ENCODE data around the gene CDC42EP3.

The CDC42EP3 gene

DNA sequence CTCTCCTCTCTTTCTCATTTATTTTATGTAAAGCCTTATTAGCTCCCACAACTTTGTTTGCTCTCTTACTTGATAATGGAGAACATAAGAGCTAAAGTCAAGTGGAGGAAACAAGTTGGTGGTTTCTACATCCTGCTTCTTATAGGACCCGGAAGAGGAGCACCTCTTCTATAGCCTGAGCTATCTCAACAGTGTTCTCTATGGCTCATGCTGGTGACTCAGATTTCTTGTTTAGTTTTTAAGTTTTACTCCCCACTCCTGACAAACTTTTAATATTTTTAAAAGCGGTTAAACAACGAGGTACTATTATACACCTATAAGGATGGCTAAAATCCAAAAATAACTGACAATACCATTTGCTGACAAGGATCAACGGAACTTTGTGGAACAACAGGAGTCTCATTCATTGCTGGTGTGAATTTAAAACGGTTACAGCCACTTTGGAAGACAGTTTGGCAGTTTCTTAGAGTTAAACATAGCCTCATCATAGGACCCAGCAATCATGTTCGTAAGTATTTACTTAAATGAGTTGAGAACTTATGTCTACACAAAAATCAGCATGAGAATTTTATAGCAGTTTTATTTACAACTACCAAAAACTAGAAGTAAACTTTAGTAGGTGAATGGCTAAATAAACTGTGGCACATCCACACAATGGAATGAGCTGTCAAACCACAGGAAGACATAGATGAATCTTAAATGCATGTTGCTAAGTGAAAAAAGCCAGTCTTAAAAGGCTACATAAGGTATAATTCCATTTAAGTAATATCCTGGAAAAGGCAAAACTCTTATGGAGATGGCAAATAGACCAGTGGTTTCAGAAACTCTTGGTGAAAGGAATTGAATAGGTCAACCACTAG lies 12.7 kb upstream of the CDC42EP3 start:
- no peak for DNase-seq (ENCODE audit: low read depth)

DNA sequence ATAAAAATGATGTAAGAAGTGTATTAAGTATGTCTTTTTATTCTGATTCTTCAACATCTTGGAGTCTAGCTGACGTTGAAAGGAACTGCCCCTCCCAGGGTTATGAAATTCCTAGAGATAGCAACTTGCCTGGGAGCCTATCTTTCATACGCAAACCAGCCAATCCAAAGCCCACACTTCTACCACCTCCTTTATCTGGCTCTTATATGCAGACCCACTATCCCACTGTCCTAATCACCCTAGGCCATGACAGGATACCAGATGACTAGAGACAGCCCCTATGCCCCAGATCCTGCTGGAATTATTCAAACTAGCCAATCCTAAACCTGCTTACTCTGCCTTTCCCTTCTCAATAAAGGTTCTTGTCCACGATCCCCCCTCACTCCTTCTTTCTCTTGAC lies 11.8 kb upstream of the CDC42EP3 start:
- DNase-seq (ENCODE audit: low read depth) = peak; percentile 57

DNA sequence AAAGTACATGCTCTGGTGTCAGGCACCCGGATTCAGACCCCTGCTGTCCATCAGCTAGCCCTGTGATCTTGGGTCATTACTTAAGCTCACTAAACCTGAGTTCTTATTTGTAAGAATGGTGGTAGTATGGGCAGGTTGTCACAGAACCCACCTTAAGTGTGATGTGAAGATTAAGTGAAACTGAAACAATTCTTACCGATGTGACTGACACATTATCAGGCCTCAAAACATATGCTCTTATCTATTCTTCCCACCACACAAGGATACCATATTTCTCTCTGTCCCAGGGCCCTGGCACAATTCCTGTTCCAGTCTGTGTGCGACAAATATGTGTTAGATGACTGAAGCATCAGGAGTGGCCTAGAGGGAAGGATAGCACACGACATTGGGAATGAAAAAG lies 11.0 kb upstream of the CDC42EP3 start:
- no peak for DNase-seq (ENCODE audit: low read depth)

DNA sequence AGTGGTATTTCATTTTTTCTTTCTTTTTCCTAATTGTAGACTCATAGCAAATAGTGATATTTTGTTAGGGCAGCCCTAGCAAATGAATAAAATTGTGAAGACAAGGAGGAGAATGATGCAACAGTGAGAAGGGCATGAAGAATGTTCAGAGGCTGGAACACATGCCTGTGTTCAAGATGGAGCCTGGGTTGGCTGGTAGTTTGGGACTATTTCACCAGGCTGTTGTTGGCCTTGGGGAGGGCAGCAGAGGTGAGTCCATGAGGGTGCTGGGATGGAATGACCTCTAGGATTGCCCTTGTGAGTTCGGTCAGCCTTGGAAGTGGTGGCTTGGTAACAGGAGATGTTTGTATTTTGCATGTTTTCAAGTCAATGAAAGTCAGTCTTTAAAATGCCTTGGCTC lies 10.1 kb upstream of the CDC42EP3 start:
- no peak for DNase-seq (ENCODE audit: low read depth)

DNA sequence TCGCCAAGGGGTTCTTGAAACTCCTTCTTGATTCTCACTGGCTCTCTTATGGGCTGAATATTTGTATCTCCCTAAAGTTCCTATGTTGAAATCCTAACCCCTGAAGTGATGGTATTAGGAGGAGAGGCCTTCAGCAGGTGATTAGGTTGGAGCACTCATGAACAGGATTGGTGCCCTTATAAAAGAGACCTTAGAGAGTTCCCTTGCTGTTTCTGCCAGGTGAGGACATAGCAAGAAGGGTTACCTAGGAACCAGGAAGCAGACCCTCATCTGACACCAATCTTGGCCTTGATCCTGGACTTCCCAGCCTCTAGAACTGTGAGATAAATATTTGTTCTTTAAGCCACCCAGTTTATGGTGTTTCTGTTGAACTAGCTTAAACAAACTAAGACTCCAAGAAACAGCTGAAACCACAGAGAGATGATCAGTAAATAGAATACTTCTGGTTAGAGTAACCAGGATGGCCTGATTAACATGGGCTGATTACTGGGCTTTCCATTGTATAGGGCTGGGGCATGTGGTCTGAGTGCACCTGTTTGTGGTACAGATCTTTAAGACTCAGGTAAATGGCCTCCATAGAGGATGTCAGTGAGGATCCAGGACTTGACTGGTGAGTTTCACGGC lies 7.7 kb upstream of the CDC42EP3 start:
- no peak for DNase-seq (ENCODE audit: low read depth)

DNA sequence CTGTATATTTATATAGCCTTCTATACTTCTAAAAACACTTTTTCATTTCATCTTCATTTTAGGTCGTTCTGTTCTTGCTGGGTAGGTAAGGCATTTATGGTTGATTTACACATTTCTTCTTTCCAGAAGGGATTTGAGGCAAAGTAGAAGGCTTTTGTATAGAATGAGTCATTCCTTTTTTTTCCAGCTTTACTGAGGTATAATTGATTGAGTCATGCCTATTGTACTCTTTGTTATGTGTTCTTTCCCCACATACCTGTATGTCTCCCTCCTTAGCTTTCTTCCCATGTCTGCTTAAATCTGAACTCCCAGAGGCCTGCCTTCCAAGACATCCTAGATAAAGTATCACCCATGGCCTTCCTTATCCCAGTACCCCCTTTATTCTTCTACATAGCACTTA lies 4.8 kb upstream of the CDC42EP3 start:
- DNase-seq (ENCODE audit: low read depth) = peak; percentile 60

DNA sequence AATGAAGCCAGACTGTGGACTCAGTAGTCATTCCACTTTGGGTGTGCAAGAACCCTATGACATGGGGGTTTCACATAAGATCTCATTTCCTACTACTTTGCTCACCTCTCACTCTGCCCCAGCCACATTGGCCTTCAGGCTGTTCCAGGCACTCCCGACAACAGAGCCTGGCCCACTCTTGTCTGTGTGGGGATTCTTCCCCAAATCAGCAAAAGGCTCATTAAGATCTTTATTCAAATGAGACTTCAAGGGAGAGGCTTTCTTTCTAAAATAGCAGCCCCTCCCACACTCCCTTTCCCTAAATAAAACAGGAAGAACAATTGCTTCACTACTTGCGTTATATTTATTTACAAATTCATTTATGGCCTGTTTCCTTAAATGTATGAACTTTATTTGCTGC lies 3.5 kb upstream of the CDC42EP3 start:
- DNase-seq (ENCODE audit: low read depth) = no peak

DNA sequence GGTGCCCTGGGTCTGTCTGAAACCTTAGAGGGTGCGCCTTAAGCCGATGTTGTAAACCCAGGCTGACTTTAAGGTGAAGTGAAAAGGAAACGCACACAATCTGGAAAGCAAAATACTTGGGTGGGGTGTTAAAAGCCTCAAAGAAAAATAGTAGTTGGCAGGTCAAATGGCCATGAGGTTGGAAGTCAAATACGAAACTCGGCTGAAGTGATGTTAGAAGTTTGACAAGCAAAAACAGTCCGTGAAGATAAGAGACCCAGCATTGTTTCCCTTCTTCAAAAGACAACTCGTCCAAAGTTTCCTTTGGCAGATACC lies 1.4 kb upstream of the CDC42EP3 start:
- no peak for DNase-seq (ENCODE audit: low read depth)

DNA sequence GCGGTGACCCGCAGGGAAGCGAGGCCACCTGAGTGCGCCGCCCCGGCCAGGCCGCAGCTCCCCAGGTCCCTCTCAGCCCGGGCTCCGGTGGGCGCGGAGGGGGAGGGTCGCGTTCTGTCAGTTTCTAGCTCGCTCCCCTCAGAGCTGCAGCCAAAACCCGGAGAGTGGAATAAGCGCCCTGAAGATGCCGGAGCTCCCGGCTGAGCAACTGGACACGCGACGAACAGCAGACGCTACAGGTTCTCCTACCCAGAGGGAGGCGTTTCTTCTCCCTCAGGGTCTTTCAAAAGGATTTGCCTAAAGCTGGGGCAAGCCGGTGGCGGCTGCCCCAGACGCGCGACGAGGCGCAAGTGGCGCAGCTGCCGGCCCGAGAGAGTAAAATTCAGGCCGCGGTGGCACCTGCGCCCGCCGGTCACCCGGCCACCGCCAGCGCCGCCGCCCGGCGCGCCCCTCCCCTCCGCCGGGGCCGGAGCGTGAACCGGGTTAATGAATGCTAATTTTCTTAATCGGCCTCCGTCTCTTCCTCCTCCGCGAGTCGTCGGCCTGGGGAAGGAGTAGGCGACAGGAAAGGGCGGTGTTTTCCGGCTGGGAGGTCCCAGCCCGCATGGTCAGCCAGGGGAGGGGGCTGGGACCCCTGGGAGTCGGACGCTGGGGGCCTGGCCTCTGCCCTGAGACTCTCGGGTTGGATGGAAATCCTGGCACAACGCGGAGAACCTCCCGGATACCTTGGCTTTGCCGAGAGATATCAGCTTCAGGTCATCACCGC lies 845 bp upstream of the CDC42EP3 start:
- DNase-seq (ENCODE audit: low read depth) = peak; percentile 89

DNA sequence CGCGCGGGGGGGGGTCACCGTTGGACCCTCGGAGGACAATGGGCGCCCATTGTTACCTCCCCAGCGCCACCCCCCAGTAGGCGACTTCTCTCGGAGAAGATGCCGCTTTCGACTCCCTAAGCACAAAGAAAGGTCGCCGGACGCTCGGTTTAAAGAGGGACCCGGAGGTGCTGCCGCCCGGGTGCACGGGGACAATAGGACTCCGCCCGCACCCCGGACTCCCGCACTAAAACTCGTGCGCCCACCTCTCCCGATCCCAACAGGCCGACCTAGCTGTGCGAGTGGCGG lies 318 bp upstream of the CDC42EP3 start:
- no peak for DNase-seq (ENCODE audit: low read depth)

DNA sequence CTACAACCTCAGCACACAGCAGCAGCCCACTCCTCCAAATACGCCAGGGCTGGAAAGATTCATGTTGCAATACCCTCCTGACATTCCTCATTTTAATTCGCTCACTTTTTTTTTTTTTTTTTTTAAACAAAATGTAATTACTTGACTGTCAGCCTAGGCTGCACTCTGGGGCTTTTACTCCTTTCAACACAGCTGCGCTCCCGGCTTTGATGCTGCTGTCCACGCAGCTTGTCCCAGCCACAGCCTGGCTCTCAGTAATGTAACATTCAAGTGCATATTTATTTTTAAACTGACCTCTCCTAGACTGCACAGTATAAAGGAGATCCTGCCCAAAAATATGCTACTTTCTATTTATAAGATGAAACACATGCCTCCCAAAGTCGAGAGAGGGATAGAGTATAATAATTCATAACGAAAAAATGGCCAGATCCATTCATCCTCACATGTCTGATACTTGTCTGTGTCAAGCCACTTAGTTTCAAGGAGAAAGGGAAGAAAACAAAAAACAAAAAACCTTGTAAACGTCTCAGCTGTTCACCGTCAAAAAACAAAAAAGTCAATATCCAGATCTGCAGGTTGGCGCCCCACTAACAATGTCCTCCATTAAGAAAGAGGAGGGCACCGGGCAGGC lies 949 bp downstream of the CDC42EP3 start:
- DNase-seq (ENCODE audit: low read depth) = no peak

DNA sequence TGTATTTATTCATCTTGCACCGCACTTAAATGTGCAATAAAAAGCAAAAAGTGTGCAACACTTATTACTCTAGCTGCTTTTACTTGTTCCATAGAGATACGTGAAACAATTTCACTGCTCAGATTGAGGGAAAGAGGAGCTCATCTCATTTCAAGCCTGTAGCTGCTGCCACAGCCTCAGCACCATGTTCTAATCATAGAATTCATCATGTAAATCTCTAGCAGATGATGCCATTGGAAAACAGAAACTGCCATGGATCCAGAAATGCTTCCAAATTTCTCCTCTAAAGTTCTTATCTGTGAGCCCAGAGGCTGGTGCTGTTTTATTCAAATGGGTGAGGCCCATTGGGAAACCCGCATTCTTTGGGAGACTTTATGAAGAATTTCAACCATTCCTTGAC lies 2.0 kb downstream of the CDC42EP3 start:
- peak; percentile 40 for DNase-seq (ENCODE audit: low read depth)

DNA sequence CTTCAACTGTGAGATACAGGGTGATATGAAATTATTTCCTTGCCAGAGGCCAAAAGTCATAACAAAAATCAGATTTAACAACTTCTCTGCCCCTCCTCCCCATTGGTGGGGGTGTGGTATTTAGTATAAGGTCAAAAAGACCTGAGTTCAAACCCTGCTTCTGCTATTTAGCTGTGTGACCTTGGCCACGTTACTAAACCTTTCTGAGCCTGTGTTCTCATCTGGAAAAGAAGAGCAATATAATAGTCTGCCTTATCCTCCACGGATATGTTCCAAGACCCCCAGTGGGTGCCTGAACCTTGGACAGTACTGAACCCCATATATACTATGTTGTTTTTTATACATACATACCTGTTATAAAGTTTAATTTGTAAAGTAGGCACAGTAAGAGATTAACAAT lies 3.7 kb downstream of the CDC42EP3 start:
- no peak for DNase-seq (ENCODE audit: low read depth)

DNA sequence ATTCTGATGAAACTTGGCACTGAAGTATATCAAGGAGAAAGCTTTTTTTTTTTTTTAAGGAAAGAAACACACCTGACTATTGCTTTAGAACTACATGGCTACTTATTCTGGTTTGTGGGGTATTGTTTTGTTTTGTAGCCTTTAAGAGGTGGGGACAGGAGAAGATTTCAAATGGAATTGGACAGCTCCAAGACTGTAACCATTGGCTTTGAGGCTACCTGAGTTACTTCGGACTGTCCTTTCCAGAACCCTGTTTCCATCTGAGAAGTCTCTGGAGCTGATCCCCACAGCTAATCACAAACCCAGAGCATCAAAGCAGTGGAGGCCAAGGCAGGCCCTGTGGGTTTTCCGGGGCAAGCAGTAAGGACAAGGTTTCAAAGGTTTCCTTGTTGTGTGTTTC lies 4.7 kb downstream of the CDC42EP3 start:
- DNase-seq (ENCODE audit: low read depth) = no peak

DNA sequence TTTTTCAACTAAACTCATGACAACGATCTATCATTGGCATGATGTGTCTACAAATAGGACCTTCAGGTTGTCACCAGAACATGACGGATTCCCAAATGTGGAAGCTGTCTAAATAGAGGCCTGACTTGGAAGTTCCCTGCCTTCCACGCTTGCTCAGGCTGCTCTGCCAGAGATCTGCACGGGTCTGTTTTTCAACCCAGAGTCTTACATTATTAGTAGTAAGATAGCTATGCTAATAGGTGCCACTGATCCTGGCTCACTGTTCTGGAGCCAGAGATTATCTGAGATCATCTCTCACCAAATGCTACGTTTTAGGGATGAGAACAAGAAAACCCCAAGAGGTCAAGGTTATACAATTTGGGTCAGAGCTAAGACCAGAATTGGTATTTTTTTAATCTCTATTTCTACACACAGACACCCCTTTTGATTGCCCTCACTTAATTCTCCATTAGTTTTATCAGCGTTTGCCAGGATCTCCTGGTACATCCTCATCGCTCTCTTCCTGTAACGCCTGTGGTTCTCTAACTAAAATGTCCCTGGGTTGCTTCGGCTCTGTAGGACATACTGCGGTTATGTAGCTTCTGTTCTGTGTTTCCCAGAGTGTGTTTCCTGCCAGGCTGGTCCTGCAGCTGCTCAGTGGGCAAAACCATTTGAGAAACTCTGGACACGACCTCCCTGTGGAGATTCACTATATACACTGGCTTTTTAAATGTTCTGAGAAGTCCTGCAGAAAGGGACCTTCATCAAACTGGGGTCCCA lies 5.7 kb downstream of the CDC42EP3 start:
- DNase-seq (ENCODE audit: low read depth) = peak; percentile 43

DNA sequence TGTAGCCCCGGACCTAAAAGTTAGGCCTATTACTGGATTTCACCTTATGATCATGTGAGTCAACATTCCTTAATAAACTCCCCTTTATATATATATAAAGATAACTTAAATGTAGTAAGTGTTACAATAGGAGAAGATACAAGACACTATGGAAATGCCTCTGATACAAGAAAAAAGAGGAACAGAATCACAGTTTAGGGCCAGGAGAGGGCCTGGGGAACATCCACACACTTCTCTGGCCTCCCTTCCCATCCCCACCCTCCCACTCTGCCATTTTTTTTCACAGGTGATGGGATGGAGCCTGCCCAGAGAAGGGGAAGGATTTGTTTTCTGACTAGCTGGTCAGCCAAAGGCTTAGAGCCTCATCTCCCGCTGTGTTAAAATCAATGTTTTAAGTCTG lies 6.4 kb downstream of the CDC42EP3 start:
- DNase-seq (ENCODE audit: low read depth) = no peak

DNA sequence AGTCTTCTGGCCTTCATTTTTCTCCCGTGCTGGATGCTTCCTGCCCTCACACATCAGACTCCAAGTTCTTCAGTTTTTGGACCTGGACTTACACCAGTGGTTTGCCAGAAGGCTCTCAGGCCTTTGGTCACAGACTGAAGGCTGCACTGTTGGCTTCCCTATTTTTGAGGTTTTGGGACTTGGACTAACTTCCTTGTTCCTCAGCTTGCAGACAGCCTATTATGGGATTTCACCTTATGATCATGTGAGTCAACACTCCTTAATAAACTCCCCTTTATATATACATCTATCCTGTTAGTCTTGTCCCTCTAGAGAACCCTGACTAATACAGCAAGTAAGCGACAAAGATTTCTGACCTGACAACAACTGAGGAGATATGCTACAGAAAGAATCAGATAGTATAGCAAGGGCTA lies 7.2 kb downstream of the CDC42EP3 start:
- no peak for DNase-seq (ENCODE audit: low read depth)

DNA sequence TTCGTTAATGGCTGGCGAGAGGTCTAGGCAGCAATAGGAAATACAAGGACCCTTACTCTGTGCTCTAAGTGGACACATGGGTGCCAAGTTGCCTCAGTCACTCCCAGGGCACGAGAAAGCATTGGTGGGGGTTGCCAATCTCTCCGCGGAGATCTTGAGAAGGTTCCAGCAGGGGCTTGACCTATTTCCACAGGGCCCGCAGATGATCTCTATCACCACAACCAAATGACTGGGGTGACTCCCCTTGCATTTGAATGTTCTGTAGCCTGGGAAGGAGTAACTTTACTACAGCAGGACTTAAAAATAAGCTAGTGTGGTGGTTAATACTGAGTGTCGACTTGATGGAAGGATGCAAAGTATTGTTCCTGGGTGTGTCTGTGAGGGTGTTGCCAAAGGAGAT lies 8.1 kb downstream of the CDC42EP3 start:
- no peak for DNase-seq (ENCODE audit: low read depth)

DNA sequence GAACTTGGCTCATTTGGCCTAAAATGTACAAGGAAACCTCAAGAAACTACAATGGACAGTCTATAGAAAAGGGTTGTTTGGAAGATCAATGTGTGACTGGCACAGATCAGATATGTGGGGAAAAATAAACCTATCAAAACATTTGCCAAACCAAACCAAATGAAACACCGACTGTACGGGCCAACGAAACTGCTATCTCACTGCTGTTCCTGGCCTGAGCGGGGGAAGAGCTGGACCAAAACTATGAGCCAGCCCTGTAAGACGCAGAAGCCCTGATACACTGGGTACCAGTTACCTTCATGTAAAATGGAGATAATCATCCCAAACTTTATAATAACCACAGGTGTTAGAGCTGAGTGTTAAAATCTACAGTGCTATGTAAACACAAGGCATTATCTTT lies 11.7 kb downstream of the CDC42EP3 start:
- no peak for DNase-seq (ENCODE audit: low read depth)

DNA sequence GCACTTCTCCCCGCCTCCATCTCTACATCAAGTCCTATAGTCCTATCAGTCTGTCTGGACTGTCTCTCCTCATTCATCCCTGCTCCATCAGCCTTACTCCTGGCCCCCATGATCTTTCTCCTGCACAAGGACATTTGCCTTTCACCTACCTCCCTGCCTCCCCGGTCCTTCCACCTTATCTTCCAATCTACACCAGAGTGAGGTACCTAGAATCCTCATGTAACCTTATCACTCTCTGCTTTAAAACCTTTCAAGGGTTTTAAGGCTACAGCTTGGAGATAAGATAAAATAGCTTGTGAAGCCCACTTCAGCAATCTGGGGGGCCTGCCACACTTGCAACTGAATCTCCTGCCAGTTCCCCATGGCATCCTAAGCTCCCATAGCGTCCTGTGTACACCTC lies 12.8 kb downstream of the CDC42EP3 start:
- DNase-seq (ENCODE audit: low read depth) = no peak

DNA sequence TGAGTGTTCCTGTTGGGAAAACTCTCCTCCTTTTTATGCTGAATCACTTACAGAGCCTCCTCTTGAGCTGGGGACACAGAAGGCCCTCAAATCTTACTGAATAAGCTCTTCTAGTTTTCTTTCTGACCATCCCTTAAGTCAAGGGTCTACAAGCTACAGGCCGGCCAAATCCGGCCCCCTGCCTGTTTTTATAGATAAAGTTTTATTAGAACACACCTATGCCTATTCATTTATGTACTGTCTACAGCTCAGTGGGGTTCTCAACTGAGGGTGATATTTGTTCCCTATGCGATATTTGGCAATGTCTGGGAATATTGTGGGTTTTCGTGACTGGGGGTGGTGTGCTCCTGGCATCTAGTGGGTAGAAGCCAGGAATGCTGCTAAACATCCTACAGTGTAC lies 14.0 kb downstream of the CDC42EP3 start:
- no peak for DNase-seq (ENCODE audit: low read depth)
